GM19397 (cell line): Measurements from ENCODE around the gene GRID2.

Source experiments
- ATAC-seq: cut with Tn5 transposase; IDR thresholded peaks from one replicate; pipeline ENCODE4 v1.9.1; 2021; ENCODE audit warnings: mild to moderate bottlenecking, moderate library complexity; ENCODE audit not compliant: unreplicated experiment

The GRID2 gene

GRCh38 chr4:93179044-93179443 lies 875.3 kb downstream of the GRID2 start:
- no peak for ATAC-seq

GRCh38 chr4:93182722-93183121 lies 879.0 kb downstream of the GRID2 start:
- no peak for ATAC-seq

GRCh38 chr4:93183576-93183975 lies 879.8 kb downstream of the GRID2 start:
- no peak for ATAC-seq

GRCh38 chr4:93184053-93184452 lies 880.3 kb downstream of the GRID2 start:
- no peak for ATAC-seq

GRCh38 chr4:93186846-93187245 lies 883.1 kb downstream of the GRID2 start:
- ATAC-seq, result no peak

- no peak for ATAC-seq
These were observed 883.7 kb downstream of the GRID2 start for GRCh38 chr4:93187466-93187865.

- ATAC-seq, result no peak
These were observed 884.1 kb downstream of the GRID2 start for GRCh38 chr4:93187892-93188291.

GRCh38 chr4:93199492-93199891 lies 895.7 kb downstream of the GRID2 start:
- ATAC-seq, result no peak

- ATAC-seq, result no peak
These were observed 897.8 kb downstream of the GRID2 start for GRCh38 chr4:93201471-93202096.

GRCh38 chr4:93203708-93204107 lies 899.9 kb downstream of the GRID2 start:
- no peak for ATAC-seq

- no peak for ATAC-seq
These were observed 908.5 kb downstream of the GRID2 start for GRCh38 chr4:93212250-93212649.

GRCh38 chr4:93216646-93217045 lies 912.9 kb downstream of the GRID2 start:
- no peak for ATAC-seq

GRCh38 chr4:93217431-93217830 lies 913.7 kb downstream of the GRID2 start:
- no peak for ATAC-seq

GRCh38 chr4:93221771-93222170 lies 918.0 kb downstream of the GRID2 start:
- no peak for ATAC-seq

GRCh38 chr4:93228021-93228420 lies 924.3 kb downstream of the GRID2 start:
- ATAC-seq, result no peak

- no peak for ATAC-seq
These were observed 929.1 kb downstream of the GRID2 start for GRCh38 chr4:93232883-93233282.

- ATAC-seq, result no peak
These were observed 933.8 kb downstream of the GRID2 start for GRCh38 chr4:93237521-93237920.

GRCh38 chr4:93243262-93243661 lies 939.5 kb downstream of the GRID2 start:
- no peak for ATAC-seq

- ATAC-seq, result no peak
These were observed 957.4 kb downstream of the GRID2 start for GRCh38 chr4:93261207-93261606.

GRCh38 chr4:93263166-93263565 lies 959.4 kb downstream of the GRID2 start:
- no peak for ATAC-seq

- ATAC-seq, result no peak
These were observed 964.0 kb downstream of the GRID2 start for GRCh38 chr4:93267747-93268146.

- no peak for ATAC-seq
These were observed 981.6 kb downstream of the GRID2 start for GRCh38 chr4:93285346-93285745.

- no peak for ATAC-seq
These were observed 985.5 kb downstream of the GRID2 start for GRCh38 chr4:93289241-93289640.
